Spleen (tissue), 11 donors: ENCODE measurements around the gene CTSL. TPM values are rescaled to one million over a fixed set of nuclear protein-coding genes. Genes with fewer than 3 reads are reported as not detected.

Experiments
- DNase-seq: peaks from one replicate; pipeline ENCODE4 v3.0.0-alpha.2; 2020
- H3K27ac ChIP-seq, 8 donors: fragments of 200-600 bp; sonication (generic) in 7 of 8; 1 replicate in 4 of 8; 2 replicates in 4 of 8; pipeline versions ENCODE4 v1.5.0 to v1.8.0; 2016 to 2021; ENCODE audit warnings: inconsistent platforms in 4 of 8, mild to moderate bottlenecking in 4 of 8, moderate library complexity in 1 of 8
- H3K27me3 ChIP-seq, 7 donors: fragments of 200-600 bp; sonication (generic) in 6 of 7; replicated peaks in 1 of 7; 1 replicate in 4 of 7; 2 replicates in 3 of 7; pipeline versions ENCODE4 v1.5.0 to v1.8.0; 2016 to 2021; ENCODE audit warnings: inconsistent platforms in 3 of 7, mild to moderate bottlenecking in 1 of 7
- H3K36me3 ChIP-seq, 6 donors: fragments of 200-600 bp; sonication (generic) in 5 of 6; 1 replicate in 4 of 6; 2 replicates in 2 of 6; pipeline versions ENCODE4 v1.5.0 to v1.8.0; 2016 to 2021; ENCODE audit warnings: inconsistent platforms in 2 of 6
- H3K4me1 ChIP-seq, 6 donors: fragments of 200-600 bp; sonication (generic) in 5 of 6; 1 replicate in 3 of 6; 2 replicates in 3 of 6; pipeline versions ENCODE4 v1.5.0 to v1.8.0; 2016 to 2021; ENCODE audit warnings: inconsistent platforms in 3 of 6
- H3K4me3 ChIP-seq, 8 donors: fragments of 200-600 bp; sonication (generic) in 7 of 8; 1 replicate in 4 of 8; 2 replicates in 4 of 8; pipeline versions ENCODE4 v1.5.0 to v1.8.0; 2016 to 2021; ENCODE audit warnings: inconsistent platforms in 4 of 8, mild to moderate bottlenecking in 4 of 8, moderate library complexity in 2 of 8
- H3K9me3 ChIP-seq, 8 donors: fragments of 200-600 bp; sonication (generic) in 7 of 8; 1 replicate in 4 of 8; 2 replicates in 4 of 8; pipeline versions ENCODE4 v1.5.0 to v1.8.0; 2016 to 2021; ENCODE audit warnings: inconsistent platforms in 4 of 8
- POLR2A ChIP-seq, 3 donors: fragments of 450-650 bp; IDR thresholded peaks; one replicate each; pipeline ENCODE4 v1.5.1; 2017; ENCODE audit warnings: antibody characterized with exemption in 3 of 3, mild to moderate bottlenecking in 1 of 3
- POLR2AphosphoS5 ChIP-seq, 3 donors: sonication (generic); formaldehyde crosslinking; IDR thresholded peaks; one replicate each; pipeline ENCODE4 v1.5.1; 2017; ENCODE audit warnings: antibody characterized with exemption in 3 of 3
- WGBS, 5 donors: extraction: QIAGEN DNeasy Blood & Tissue Kit in 3 of 5; methylation state at CpG; one replicate each; pipeline versions ENCODE4 v1.1.5 to v1.1.7; 2013 to 2018; 5-methylcytosine and 5-hydroxymethylcytosine counted together
- intact Hi-C: fragments of 100-400 bp; cut with DNase I; formaldehyde crosslinking; loops from one replicate; pipeline ENCODE4 v1.15.0; 2023; ENCODE audit warnings: low total_unique reads
- polyA plus RNA-seq, 3 donors: library from polyadenylated mRNA; stranded (reverse); fragments of 200-250 nt; gene quantifications; one replicate each; pipeline ENCODE4 v1.2.1, GENCODE V29; 2013
- total RNA-seq, 7 donors: library from RNA; depleted of rRNA in 3 of 7; stranded (reverse); fragments of >200 nt in 3 of 7; fragmentation: NEBNext Ultra II Directional in 4 of 7; extraction: Animal tissue kit (Norgen Biotek cat#: 25700) in 4 of 7; gene quantifications; one replicate each; pipeline versions ENCODE4 v1.1.0 to v1.2.1, GENCODE V29; 2016 to 2021
- TF ChIP-seq, protein P1 (sequence below), 11 experiments: fragments of 200-600 bp in 7 of 11; fragments of 450-650 bp in 4 of 11; sonication (generic) in 4 of 11; IDR thresholded peaks in 8 of 11; conservative IDR thresholded peaks in 3 of 11; 1 replicate in 7 of 11; 2 replicates in 4 of 11; pipeline versions ENCODE4 v1.4.0 to v1.8.0; 2016 to 2021; ENCODE audit warnings: antibody characterized with exemption in 11 of 11, inconsistent platforms in 4 of 11, mild to moderate bottlenecking in 1 of 11
- donor health status: healthy with polysubstance abuse.
- donor health status: DM: no; HTN: no; CAD: no; lungs with moderate emphysema.
- donor health status: DM: no; HTN: no; CAD: no.
- donor health status: Bipolar disorder and iron deficiency.
- donor health status: healthy.
- donor health status: DM: no; HTN: no; CAD: no.
- donor health status: DM: yes; HTN: yes; CAD: no.

Gene CTSL
- total and polyA plus RNA-seq, 10 donors: 37.8 to 384 (median 163) TPM

- intact Hi-C loops: no loop called here
- Histone ChIP-seq H3K4me3 (no peak overlapping the region), H3K9me3 (no peaks in the 10 kb centered on the region), H3K27ac (no peak overlapping the region), H3K27me3 (no peaks in the 10 kb centered on the region), H3K36me3 (peaks cover 0 to 30% (median 0%) of the 10 kb centered on the region in 6 donors), H3K4me1 (peaks cover 0 to 27% (median 5%) of the 10 kb centered on the region in 6 donors)
- DNase-seq: no peak
- TF ChIP-seq POLR2AphosphoS5 (IDR thresholded peaks at IDR 0.05): no peak
- 66 to 77% (median 71%) methylated on average over 7 of the region's 7 CpGs for WGBS, 5 donors
These were observed 16.8 kb upstream of the CTSL start for GRCh38 chr9:87708986-87709728.

- Histone ChIP-seq H3K36me3 (peaks cover 0 to 30% (median 0%) of the 10 kb centered on the region in 6 donors), H3K4me3 (no peak overlapping the region), H3K9me3 (no peaks in the 10 kb centered on the region), H3K27ac (no peak overlapping the region), H3K27me3 (no peaks in the 10 kb centered on the region), H3K4me1 (peaks cover 0 to 36% (median 13%) of the 10 kb centered on the region in 6 donors)
- intact Hi-C loops: no loop called here
- no peak for DNase-seq
- TF ChIP-seq POLR2A (IDR thresholded peaks at IDR 0.05) (no peak), POLR2AphosphoS5 (IDR thresholded peaks at IDR 0.05) (no peak)
- TF ChIP-seq, protein P1, sequence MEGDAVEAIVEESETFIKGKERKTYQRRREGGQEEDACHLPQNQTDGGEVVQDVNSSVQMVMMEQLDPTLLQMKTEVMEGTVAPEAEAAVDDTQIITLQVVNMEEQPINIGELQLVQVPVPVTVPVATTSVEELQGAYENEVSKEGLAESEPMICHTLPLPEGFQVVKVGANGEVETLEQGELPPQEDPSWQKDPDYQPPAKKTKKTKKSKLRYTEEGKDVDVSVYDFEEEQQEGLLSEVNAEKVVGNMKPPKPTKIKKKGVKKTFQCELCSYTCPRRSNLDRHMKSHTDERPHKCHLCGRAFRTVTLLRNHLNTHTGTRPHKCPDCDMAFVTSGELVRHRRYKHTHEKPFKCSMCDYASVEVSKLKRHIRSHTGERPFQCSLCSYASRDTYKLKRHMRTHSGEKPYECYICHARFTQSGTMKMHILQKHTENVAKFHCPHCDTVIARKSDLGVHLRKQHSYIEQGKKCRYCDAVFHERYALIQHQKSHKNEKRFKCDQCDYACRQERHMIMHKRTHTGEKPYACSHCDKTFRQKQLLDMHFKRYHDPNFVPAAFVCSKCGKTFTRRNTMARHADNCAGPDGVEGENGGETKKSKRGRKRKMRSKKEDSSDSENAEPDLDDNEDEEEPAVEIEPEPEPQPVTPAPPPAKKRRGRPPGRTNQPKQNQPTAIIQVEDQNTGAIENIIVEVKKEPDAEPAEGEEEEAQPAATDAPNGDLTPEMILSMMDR (IDR thresholded peaks at IDR 0.05 in 8 of 11, conservative IDR thresholded peaks at IDR 0.05 in 3 of 11): no peak
- 75 to 83% (median 76%) methylated on average over 5 of the region's 5 CpGs for WGBS, 5 donors
These were observed 15.5 kb upstream of the CTSL start for GRCh38 chr9:87710443-87710842.

- no peak for DNase-seq
- Histone ChIP-seq H3K4me3 (no peak overlapping the region), H3K36me3 (peaks cover 0 to 14% (median 0%) of the 10 kb centered on the region in 6 donors), H3K27me3 (no peaks in the 10 kb centered on the region), H3K9me3 (no peaks in the 10 kb centered on the region), H3K4me1 (peaks cover 0 to 36% (median 13%) of the 10 kb centered on the region in 6 donors), H3K27ac (peak overlapping the region in 4 of 8 donors; percentile 33 to 80 (median 59))
- intact Hi-C loops: no loop called here
- 73 to 79% (median 77%) methylated on average over 8 to 9 of the region's 9 CpGs for WGBS, 5 donors
- TF ChIP-seq, protein P1 (IDR thresholded peaks at IDR 0.05 in 8 of 11, conservative IDR thresholded peaks at IDR 0.05 in 3 of 11): no peak
- TF ChIP-seq POLR2AphosphoS5 (IDR thresholded peaks at IDR 0.05) (no peak), POLR2A (IDR thresholded peaks at IDR 0.05) (no peak)
These were observed 13.8 kb upstream of the CTSL start for GRCh38 chr9:87711857-87712800.

- H3K27me3 ChIP-seq: no peaks in the 10 kb centered on the region
- peaks cover 0 to 34% (median 13%) of the 10 kb centered on the region in 6 donors for H3K4me1 ChIP-seq
- no peak for DNase-seq
- 90 to 96% (median 94%) methylated on average over 6 of the region's 6 CpGs for WGBS, 5 donors
- peak overlapping the region in 4 of 8 donors; percentile 67 to 80 (median 72) for H3K27ac ChIP-seq
- no peak overlapping the region for H3K4me3 ChIP-seq
- no peaks in the 10 kb centered on the region for H3K9me3 ChIP-seq
- intact Hi-C loops: no loop called here
- peaks cover 0 to 7% (median 0%) of the 10 kb centered on the region in 6 donors for H3K36me3 ChIP-seq
- TF ChIP-seq, protein P1 (IDR thresholded peaks at IDR 0.05 in 8 of 11, conservative IDR thresholded peaks at IDR 0.05 in 3 of 11): peak in 1 of 11 experiments; percentile 3
- no peak for TF ChIP-seq POLR2AphosphoS5 (IDR thresholded peaks at IDR 0.05)
- TF ChIP-seq POLR2A (IDR thresholded peaks at IDR 0.05): no peak
These were observed 13.1 kb upstream of the CTSL start for GRCh38 chr9:87712801-87713277.
